ENCODE measurements around the gene FAM50A.

DNA sequence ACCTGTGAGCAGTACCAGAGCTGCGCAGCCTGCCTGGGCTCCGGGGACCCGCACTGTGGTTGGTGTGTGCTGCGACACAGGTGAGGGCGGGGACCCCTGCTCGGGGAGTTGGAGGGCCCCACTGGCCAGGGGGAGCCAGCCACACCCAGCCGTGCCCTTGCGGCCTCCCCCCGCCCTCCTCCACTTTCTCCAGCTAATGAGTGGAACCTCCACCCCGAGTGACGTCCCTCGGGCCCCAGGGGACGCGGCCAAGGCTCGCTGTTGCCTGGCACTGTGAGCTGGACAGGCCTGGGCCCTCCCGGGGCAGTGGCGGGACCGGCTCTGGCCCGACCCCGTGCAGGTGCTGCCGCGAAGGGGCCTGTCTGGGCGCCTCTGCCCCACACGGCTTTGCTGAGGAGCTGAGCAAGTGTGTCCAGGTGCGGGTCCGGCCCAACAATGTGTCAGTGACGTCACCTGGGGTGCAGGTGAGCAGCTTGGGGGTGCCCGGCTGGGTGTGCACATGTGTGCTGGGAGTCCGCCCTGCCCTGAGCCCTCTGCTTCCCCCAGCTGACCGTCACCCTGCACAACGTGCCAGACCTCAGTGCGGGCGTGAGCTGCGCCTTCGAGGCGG lies 19.8 kb downstream of the FAM50A start:
- no peak for TF ChIP-seq POLR2A (IDR thresholded peaks at IDR 0.05; ENCODE audit: low read length)
- no peak for TF ChIP-seq GATA1 (IDR thresholded peaks at IDR 0.05; ENCODE audit: low read depth, low read length)
